Activated T-cell treated with anti-CD3 and anti-CD28 coated beads, Interleukin-2, amount 50 U/mL, for 48 hours (primary cell): ENCODE measurements around the gene KCNH6.

Source experiments
- DNase-seq, 2 experiments: peaks; one replicate each; pipeline ENCODE4 v3.0.0-alpha.2; 2020

KCNH6 gene, protein sequence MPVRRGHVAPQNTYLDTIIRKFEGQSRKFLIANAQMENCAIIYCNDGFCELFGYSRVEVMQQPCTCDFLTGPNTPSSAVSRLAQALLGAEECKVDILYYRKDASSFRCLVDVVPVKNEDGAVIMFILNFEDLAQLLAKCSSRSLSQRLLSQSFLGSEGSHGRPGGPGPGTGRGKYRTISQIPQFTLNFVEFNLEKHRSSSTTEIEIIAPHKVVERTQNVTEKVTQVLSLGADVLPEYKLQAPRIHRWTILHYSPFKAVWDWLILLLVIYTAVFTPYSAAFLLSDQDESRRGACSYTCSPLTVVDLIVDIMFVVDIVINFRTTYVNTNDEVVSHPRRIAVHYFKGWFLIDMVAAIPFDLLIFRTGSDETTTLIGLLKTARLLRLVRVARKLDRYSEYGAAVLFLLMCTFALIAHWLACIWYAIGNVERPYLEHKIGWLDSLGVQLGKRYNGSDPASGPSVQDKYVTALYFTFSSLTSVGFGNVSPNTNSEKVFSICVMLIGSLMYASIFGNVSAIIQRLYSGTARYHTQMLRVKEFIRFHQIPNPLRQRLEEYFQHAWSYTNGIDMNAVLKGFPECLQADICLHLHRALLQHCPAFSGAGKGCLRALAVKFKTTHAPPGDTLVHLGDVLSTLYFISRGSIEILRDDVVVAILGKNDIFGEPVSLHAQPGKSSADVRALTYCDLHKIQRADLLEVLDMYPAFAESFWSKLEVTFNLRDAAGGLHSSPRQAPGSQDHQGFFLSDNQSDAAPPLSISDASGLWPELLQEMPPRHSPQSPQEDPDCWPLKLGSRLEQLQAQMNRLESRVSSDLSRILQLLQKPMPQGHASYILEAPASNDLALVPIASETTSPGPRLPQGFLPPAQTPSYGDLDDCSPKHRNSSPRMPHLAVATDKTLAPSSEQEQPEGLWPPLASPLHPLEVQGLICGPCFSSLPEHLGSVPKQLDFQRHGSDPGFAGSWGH

DNA sequence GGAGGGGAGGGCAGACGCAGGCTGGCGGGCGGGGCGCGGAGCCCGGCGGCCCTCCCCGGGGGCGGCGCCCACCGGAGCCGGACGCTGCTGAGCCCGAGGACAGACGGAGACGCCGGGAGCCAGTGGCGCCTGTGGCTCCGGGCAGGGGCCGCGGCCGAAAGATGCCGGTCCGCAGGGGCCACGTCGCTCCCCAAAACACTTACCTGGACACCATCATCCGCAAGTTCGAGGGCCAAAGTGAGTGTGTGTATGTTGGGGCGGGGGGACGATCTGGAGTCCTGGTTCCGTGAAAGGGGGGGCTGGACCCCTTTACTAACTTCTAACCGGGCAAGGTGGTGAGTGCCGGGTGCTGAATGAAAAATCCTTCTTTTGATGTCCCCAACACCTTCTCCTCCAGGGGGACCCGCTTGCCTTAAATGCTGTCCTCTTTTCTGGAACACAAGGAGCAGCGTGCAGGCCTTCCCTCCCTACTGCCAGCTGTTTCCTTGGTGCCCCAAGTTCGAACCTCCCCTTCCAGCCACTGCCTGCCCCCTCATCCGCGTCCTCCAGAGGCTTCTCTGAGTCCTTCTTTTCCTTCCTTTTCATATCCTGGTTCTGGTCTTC is at the start of gene KCNH6:
Gene KCNH6, plus strand, starts transcription at position 106 of the 603 bp plus-strand sequence. Its CDS starts 56 bp downstream, at position 162.
- DNase-seq, result no peak

GRCh38 chr17:63474174-63474573 is 49.0 kb upstream of the KCNH6 start:
- DNase-seq, result no peak

- no peak for DNase-seq
Observed at GRCh38 chr17:63474586-63475460, 48.3 kb upstream of the KCNH6 start.

- no peak for DNase-seq
Observed at GRCh38 chr17:63475491-63476412, 47.4 kb upstream of the KCNH6 start.

GRCh38 chr17:63476459-63476853 is 46.7 kb upstream of the KCNH6 start:
- peak in 1 of 2 experiments; percentile 34 for DNase-seq

GRCh38 chr17:63476854-63477479 is 46.2 kb upstream of the KCNH6 start, which contains the start of gene ACE:
TSS of gene ACE (plus strand) at chr17:63477061. CDS start at chr17:63477095, 34 bp downstream.
- DNase-seq, result peak; percentile 41 to 59

GRCh38 chr17:63477480-63478440 is 45.4 kb upstream of the KCNH6 start:
- DNase-seq, result peak; percentile 30 to 42

GRCh38 chr17:63478814-63479494 is 44.2 kb upstream of the KCNH6 start:
- DNase-seq, result peak; percentile 79 to 86

GRCh38 chr17:63479495-63480184 is 43.5 kb upstream of the KCNH6 start:
- DNase-seq, result no peak

GRCh38 chr17:63480192-63480784 is 42.9 kb upstream of the KCNH6 start:
- DNase-seq, result no peak

DNA sequence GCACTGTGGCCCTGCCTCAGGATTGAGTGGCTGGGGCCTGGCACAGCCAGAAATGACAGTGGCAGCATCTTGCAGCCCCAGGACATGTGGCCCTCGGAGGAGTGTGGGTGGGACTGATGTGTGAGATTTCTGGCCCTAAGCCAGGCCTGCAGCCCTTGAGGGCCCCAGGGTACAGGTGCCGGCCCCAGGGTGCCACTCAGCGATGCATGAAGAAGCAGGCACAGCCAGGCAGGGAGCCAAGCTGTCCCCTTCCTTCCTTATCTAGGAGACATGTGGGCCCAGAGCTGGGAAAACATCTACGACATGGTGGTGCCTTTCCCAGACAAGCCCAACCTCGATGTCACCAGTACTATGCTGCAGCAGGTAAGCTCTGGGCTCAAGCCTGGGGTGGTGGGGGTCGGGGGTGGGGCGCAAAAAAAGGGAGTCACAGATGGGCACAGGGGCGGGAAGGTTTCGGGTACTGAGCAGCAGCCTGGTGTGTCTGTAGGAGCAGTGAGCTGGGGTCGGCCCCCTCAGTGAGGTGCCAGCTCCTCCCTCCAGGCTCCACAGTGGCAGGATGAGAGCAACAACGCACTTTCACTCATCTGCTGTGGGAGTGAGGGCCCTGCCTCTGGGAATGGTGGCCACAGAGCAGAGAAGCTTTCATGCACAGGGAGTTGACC is 42.2 kb upstream of the KCNH6 start:
- no peak for DNase-seq

DNA sequence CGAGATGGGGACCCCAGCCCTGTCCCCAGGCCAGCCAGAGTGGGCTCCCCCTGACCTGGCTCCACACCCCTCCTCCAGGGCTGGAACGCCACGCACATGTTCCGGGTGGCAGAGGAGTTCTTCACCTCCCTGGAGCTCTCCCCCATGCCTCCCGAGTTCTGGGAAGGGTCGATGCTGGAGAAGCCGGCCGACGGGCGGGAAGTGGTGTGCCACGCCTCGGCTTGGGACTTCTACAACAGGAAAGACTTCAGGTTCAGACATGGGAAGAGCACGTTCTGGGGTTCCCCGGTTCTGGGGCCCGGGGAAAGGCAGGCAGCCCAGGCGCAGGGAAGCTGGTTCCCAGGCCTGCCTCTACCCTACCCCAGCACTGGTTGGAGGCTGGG is 41.7 kb upstream of the KCNH6 start:
- DNase-seq, result no peak

DNA sequence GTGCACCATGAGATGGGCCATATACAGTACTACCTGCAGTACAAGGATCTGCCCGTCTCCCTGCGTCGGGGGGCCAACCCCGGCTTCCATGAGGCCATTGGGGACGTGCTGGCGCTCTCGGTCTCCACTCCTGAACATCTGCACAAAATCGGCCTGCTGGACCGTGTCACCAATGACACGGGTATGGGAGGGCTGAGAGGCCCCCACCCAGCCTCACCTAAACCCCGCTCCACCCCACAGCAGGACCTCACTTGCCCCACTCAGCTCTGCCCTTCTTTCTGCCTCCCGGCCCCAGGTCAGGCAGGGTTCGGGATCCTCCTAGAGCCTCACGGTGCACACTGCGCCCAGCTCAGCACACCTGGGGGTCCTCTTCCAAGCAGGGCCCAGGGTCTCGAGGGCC is 40.6 kb upstream of the KCNH6 start:
- no peak for DNase-seq

GRCh38 chr17:63483038-63483437 is 40.1 kb upstream of the KCNH6 start:
- DNase-seq, result no peak

- DNase-seq, result no peak
Observed at GRCh38 chr17:63483655-63484575, 39.2 kb upstream of the KCNH6 start.
